SH-SY5Y (cell line): ENCODE measurements around the gene BRINP3.

ENCODE experiments used
- GATA2 ChIP-seq: IDR thresholded peaks from 2 replicates; pipeline ENCODE4 v1.6.1; 2011; ENCODE audit warnings: mild to moderate bottlenecking, low read depth, low read length
- GATA3 ChIP-seq: IDR thresholded peaks from 2 replicates; pipeline ENCODE4 v1.6.1; 2011; ENCODE audit warnings: low read depth, mild to moderate bottlenecking, low read length, moderate library complexity

Gene BRINP3

DNA sequence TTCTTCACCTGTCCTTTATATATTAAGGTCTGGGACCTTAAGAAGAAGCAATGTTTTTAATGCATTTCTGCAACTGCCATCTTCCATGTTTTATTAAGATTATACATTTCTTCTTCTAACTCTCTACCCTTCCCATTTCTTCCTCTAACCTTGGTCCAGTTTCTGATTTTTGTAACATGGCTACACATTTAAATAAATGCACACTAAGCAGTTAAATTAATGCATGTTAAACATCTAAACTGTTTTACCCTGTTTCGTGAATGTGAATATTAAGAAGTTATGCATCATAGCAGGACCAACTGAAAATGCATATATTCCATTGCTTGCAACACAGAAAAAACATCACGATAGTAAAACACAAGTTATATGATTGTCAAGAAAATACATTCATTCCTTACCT is 3.7 kb downstream of the BRINP3 start:
- no peak for TF ChIP-seq GATA3
- TF ChIP-seq GATA2: no peak

- TF ChIP-seq GATA2 (no peak), GATA3 (no peak)
Observed at GRCh38 chr1:190472494-190472893, 5.2 kb downstream of the BRINP3 start.

GRCh38 chr1:190472042-190472441 is 5.6 kb downstream of the BRINP3 start:
- TF ChIP-seq GATA3: no peak
- no peak for TF ChIP-seq GATA2

DNA sequence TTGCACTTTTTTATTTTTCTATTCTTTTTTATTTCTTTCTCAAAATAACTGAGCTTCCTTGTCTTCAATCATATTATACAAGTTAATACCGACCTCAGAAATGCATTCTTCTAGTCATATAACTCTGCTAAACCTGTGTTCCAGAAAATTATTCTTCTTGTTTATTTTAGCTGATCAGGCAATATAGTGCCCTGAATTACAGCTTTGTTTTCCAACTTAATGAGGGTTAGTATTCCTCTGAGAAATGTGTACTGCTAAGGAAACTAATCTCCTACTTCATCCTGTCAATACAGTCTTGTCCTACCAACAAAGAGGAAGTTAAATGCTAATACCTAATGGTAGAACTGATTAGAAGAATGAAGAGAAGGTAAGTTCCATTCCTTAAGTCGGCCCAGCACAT is 13.0 kb downstream of the BRINP3 start:
- TF ChIP-seq GATA3 (no peak), GATA2 (no peak)

DNA sequence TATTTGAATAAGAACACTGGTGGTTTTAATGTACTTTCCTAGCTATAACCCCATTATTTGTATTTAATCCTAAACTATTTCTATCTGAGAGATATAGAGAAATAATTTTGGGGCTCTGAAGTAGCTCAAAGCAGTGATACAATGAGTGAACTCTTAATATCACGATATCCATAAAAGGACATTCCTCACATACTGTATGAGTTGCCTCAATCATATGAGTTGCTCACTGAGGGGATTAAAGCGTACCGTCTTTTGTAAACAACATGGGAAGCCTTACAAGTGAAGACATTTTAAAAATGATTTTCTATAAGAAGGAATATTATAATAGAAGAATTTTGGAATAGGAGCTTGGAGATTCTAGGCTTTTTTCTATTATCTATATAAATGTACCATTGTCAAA is 21.5 kb downstream of the BRINP3 start:
- TF ChIP-seq GATA2 (no peak), GATA3 (no peak)

GRCh38 chr1:190455631-190456030 is 22.0 kb downstream of the BRINP3 start:
- no peak for TF ChIP-seq GATA2
- TF ChIP-seq GATA3: no peak

GRCh38 chr1:190453550-190453949 is 24.1 kb downstream of the BRINP3 start:
- TF ChIP-seq GATA2 (no peak), GATA3 (no peak)

DNA sequence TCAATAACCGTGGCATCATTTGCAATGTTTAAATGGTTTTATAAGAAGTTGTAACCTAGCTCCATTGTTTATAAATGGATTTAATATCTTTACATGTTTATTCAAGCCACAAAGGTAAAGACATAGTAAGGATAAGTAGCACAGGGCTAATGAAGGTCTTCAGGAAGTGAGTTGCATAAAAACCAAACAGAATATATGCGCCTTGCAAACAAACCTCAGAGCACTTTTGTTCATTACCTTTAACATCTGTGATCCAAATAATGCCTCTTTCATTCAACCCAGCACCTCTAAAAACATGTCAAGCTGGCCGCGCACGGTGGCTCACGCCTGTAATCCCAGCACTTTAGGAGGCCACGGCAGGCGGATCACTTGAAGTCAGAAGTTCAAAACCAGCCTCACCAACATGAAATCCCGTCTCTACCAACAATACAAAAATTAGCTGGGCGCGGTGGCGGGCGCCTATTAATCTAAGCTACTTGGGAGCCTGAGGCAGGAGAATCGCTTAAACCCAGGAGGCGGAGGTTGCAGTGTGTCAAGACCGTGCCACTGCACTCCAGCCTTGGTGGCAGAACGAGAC is 25.3 kb downstream of the BRINP3 start:
- TF ChIP-seq GATA3 (no peak), GATA2 (no peak)

DNA sequence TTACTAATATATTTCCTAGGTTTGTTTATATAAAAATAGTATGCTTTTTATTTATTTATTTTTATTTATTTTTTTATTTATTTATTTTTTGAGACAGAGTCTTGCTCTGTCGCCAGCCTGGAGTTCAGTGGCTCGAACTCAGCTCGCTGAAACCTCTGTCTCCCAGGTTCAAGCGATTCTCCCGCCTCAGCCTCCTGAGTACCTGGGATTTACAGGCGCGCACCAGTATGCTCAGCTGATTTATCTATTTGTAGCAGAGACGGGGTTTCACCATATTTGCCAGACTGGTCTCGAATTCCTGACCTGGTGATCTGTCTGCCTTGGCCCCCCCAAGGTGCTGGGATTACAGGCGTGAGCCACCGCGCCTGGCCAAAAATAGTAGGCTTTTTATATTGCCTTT is 33.2 kb downstream of the BRINP3 start:
- TF ChIP-seq GATA3 (no peak), GATA2 (no peak)

DNA sequence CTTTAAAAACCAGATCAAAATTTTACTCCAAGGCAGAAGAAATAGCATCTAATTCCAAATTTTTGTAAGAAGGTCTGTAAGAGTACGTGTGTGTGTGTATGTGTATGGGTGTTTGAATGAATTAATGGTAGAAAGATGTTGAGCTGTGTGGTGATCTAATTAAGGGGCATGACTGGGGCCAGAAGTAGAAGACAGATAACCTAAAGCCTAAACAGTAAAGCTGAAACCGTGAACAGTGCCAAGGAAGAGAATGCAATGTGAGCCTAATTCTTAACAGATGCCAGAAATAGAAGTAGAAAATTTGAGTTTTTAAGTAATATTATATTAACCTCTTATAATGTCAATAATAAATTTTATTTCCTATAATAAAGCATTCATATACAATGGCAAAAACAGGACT is 38.2 kb downstream of the BRINP3 start:
- TF ChIP-seq GATA3: no peak
- no peak for TF ChIP-seq GATA2

DNA sequence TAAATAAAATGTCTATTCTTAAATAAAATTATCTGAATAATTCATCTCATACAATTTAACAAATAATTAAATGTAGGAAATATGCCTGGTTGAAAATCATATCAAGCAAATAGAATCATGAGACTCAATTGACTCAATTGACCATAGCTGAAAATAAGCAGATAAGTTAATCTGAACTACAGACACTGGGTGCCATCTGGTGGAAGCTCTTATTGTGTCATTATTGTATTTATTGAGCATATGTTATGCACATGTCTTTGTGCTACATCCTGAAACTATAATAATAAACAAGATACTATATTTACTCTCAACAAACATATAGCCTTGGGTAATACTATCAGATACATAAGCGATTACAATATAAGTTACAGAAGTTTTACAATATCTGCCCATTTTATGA is 41.0 kb downstream of the BRINP3 start:
- no peak for TF ChIP-seq GATA2
- TF ChIP-seq GATA3: no peak

GRCh38 chr1:190429932-190430331 is 47.7 kb downstream of the BRINP3 start:
- TF ChIP-seq GATA2 (no peak), GATA3 (no peak)

GRCh38 chr1:190429141-190429540 is 48.5 kb downstream of the BRINP3 start:
- TF ChIP-seq GATA3 (no peak), GATA2 (no peak)

DNA sequence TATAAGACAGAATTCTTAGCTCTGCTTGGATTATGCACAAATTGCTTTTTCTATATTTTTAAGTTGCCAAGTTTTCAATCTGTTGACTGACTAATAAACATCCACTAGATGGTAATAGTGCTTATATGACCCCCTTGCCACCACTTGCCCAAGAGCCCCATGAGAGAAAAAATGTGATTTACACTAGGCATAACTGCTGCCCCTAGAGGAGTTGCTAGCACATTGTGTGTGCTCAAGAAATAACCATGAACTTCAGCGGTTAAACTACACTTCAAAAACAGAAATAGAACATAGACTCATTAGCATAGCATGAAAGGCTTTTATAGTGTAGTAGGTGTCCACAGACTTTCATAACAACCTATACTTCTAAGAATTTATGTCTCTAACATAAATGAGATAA is 61.4 kb downstream of the BRINP3 start:
- no peak for TF ChIP-seq GATA3
- no peak for TF ChIP-seq GATA2

DNA sequence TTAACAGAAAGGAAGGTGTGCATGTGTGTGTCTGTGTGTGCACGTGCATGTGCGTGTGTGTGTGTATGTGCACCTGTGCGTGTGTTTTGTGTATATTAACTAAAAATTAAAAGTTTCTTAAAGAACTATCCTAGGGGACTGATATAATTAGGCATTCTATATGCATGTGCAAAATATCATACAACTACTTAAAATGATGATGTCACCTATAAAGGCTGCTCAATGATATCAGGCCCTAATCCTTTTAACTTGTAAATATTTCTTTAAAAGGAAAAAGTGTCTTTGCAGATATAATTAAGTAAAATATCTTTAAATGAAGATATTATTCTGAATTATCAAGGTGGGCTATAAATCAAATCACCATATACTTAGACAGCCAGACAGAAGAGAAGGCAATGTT is 64.5 kb downstream of the BRINP3 start:
- no peak for TF ChIP-seq GATA3
- no peak for TF ChIP-seq GATA2

DNA sequence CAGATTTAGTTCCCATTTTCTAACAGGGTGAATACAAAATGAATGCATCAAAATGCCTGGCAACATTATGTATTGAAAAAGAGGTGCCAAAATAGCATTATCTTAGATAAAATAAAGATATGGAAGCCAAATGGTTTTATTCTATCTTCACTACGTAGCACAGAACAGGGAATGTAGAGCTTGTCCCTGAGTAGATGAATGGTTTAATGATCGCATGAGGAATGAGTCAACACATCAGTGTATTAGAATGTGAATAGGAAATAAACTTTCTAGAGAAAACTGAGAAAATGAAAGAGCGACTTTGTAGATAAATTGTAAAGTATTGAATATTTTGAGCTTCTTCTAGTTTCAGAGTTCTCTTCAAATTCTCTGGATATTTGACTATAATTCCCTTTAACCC is 74.3 kb downstream of the BRINP3 start:
- no peak for TF ChIP-seq GATA3
- no peak for TF ChIP-seq GATA2
